GM12875 (cell line): ENCODE measurements around the gene LRRN1.

Source experiments
- H3K4me3 ChIP-seq: one replicate; pipeline ENCODE4 v1.5.1; 2011; ENCODE audit warnings: low read depth, low read length, control low read depth
- CTCF ChIP-seq: IDR thresholded peaks from 2 replicates; pipeline ENCODE4 v1.5.1; 2011; ENCODE audit warnings: low read depth, mild to moderate bottlenecking, control low read depth, inconsistent platforms, low read length, moderate library complexity, borderline replicate concordance; ENCODE audit not compliant: insufficient read depth

Gene LRRN1

DNA sequence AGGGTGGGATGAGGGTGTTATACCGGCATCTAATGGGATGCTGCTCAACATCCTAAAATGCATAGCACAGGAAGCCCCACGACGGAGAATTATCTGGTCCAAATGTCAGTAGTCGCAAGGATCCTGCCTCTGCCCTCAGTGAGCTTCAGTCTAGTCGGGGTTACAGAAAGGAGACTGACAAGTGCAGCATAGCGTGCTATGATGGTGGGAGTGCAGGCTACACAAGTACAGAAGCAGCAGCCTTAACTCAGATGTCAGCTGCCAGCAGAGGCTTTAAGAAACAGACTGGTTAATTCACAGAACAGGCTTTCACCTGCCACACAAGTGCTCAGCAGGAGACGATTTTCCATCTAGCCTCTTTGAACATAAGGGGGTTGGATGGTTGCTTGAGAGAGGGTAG lies 6.9 kb downstream of the LRRN1 start:
- no peak for TF ChIP-seq CTCF
- no peak overlapping the region for H3K4me3 ChIP-seq

DNA sequence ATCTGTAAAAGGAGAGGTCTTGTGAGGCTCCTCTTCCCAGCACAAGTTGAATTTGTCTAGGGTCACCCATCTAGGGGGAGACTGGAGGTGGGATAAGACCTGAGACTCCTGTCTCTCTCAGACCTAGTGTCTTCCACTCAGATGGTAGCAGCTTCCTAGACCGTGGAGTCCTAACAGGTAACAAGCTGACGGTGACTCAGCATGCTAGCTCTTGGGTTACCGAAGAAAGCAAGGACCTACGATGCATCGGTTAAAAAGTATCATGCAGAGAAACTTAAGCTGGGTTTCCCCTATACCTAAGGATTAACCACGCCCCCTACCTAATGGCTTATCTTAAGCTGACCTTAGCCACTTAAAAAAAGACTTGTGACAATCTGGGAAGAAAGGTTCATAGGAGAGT lies 7.6 kb downstream of the LRRN1 start:
- no peak overlapping the region for H3K4me3 ChIP-seq
- TF ChIP-seq CTCF = no peak

- TF ChIP-seq CTCF = no peak
These were observed 13.8 kb downstream of the LRRN1 start for GRCh38 chr3:3813013-3813412.

GRCh38 chr3:3815206-3815605 lies 16.0 kb downstream of the LRRN1 start:
- no peak for TF ChIP-seq CTCF
- H3K4me3 ChIP-seq = no peak overlapping the region

More at GRCh38 chr3:3813013-3813412, 13.8 kb downstream of the LRRN1 start:
- H3K4me3 ChIP-seq = no peak overlapping the region

- TF ChIP-seq CTCF = no peak
- H3K4me3 ChIP-seq = no peak overlapping the region
These were observed 16.8 kb downstream of the LRRN1 start for GRCh38 chr3:3816034-3816433.

- no peak for TF ChIP-seq CTCF
- H3K4me3 ChIP-seq = no peak overlapping the region
These were observed 18.6 kb downstream of the LRRN1 start for GRCh38 chr3:3817865-3818264.

- TF ChIP-seq CTCF = no peak
- H3K4me3 ChIP-seq = no peak overlapping the region
These were observed 22.5 kb downstream of the LRRN1 start for GRCh38 chr3:3821777-3822176.
